Keratinocyte (primary cell): Measurements from ENCODE around the gene STRBP. TPM values are rescaled to one million over a fixed set of nuclear protein-coding genes. Genes with fewer than 3 reads are reported as not detected.

ENCODE experiments used
- DNase-seq: peaks from one replicate; pipeline ENCODE4 v3.0.0-alpha.2; 2011; ENCODE audit warnings: low read depth, missing footprints, low spot score
- FAIRE-seq: peaks from 2 replicates; lab custom pipeline; 2011; peaks lifted over from hg19 to GRCh38; lab: Jason Lieb, UNC
- H2AFZ ChIP-seq: 2 replicates; pipeline ENCODE4 v1.6.0; 2012; ENCODE audit warnings: low read length, control low read depth, inconsistent platforms; ENCODE audit not compliant: control insufficient read depth
- H3K27ac ChIP-seq: 2 replicates; pipeline ENCODE4 v1.5.1; 2011; ENCODE audit warnings: low read length; ENCODE audit not compliant: control insufficient read depth, insufficient read depth
- H3K27me3 ChIP-seq: 3 replicates; pipeline ENCODE4 v1.6.0; 2011; ENCODE audit warnings: low read length; ENCODE audit not compliant: control insufficient read depth, insufficient read depth; ENCODE audit errors: extremely low read depth
- H3K36me3 ChIP-seq, 2 experiments: 2 replicates in 1 of 2; 3 replicates in 1 of 2; pipeline ENCODE4 v1.5.1; 2011; ENCODE audit warnings: low read length in 2 of 2, mild to moderate bottlenecking in 1 of 2; ENCODE audit not compliant: control insufficient read depth in 2 of 2, insufficient read depth in 2 of 2; ENCODE audit errors: extremely low read depth in 1 of 2
- H3K4me1 ChIP-seq: 3 replicates; pipeline ENCODE4 v1.5.1; 2011; ENCODE audit warnings: low read length; ENCODE audit not compliant: control insufficient read depth, insufficient read depth; ENCODE audit errors: extremely low read depth
- H3K4me2 ChIP-seq: 3 replicates; pipeline ENCODE4 v1.6.0; 2011; ENCODE audit warnings: low read depth, low read length; ENCODE audit not compliant: control insufficient read depth, insufficient read depth; ENCODE audit errors: extremely low read depth
- H3K4me3 ChIP-seq, 3 experiments: fragments of 200-600 bp in 1 of 3; sonication (generic) in 1 of 3; 2 replicates in 2 of 3; 3 replicates in 1 of 3; pipeline ENCODE4 v1.5.1; 2011 to 2016; ENCODE audit warnings: low read length in 3 of 3, mild to moderate bottlenecking in 3 of 3, control low read depth in 2 of 3, inconsistent platforms in 1 of 3, low read depth in 1 of 3, mixed read lengths in 1 of 3, mixed run types in 1 of 3, moderate library complexity in 1 of 3; ENCODE audit not compliant: control insufficient read depth in 2 of 3, insufficient read depth in 2 of 3; ENCODE audit errors: extremely low read depth in 1 of 3
- H3K79me2 ChIP-seq: 2 replicates; pipeline ENCODE4 v1.6.0; 2012; ENCODE audit warnings: low read length; ENCODE audit not compliant: control insufficient read depth, insufficient read depth
- H3K9ac ChIP-seq: 3 replicates; pipeline ENCODE4 v1.6.0; 2011; ENCODE audit warnings: low read length; ENCODE audit not compliant: control insufficient read depth, insufficient read depth; ENCODE audit errors: extremely low read depth
- H3K9me1 ChIP-seq: 3 replicates; pipeline ENCODE4 v1.6.0; 2011; ENCODE audit warnings: low read length; ENCODE audit not compliant: control insufficient read depth, insufficient read depth; ENCODE audit errors: extremely low read depth
- H3K9me3 ChIP-seq: 2 replicates; pipeline ENCODE4 v1.5.1; 2012; ENCODE audit warnings: low read depth, low read length; ENCODE audit not compliant: control insufficient read depth
- H4K20me1 ChIP-seq: 3 replicates; pipeline ENCODE4 v1.6.0; 2011; ENCODE audit warnings: low read length; ENCODE audit not compliant: control insufficient read depth, insufficient read depth; ENCODE audit errors: extremely low read depth
- EZH2 ChIP-seq: IDR thresholded peaks from one replicate; pipeline ENCODE4 v1.6.1; 2012; ENCODE audit warnings: inconsistent platforms, mild to moderate bottlenecking, low read length, moderate library complexity
- dilution Hi-C: fragments of 300-500 bp; cut with MboI; formaldehyde crosslinking; loops from one replicate; pipeline ENCODE4 v1.7.0; 2020; ENCODE audit warnings: low sequenced_read_pairs; ENCODE audit not compliant: extremely low pct_ligation_motif_present
- polyA plus RNA-seq, 5 experiments: library from polyadenylated mRNA; depleted of rRNA in 3 of 5; stranded (reverse) in 3 of 5; stranded (forward) in 1 of 5; unstranded in 1 of 5; fragments of >200 nt; gene quantifications; 1 replicate in 1 of 5; 2 replicates in 3 of 5; 3 replicates in 1 of 5; pipeline versions ENCODE4 v1.2.1 to v1.2.3, GENCODE V29; 2011 to 2012; ENCODE audit warnings: missing spikeins in 2 of 5, low read depth in 1 of 5, low replicate concordance in 1 of 5
- TF ChIP-seq, protein P1 (sequence below), 3 experiments: IDR thresholded peaks in 1 of 3; conservative IDR thresholded peaks in 1 of 3; optimal IDR thresholded peaks in 1 of 3; 2 replicates in 2 of 3; 3 replicates in 1 of 3; pipeline versions ENCODE3 to v1.5.1; 2011; ENCODE audit warnings: low read length in 3 of 3, mild to moderate bottlenecking in 3 of 3, moderate library complexity in 2 of 3, control low read depth in 1 of 3, inconsistent platforms in 1 of 3; ENCODE audit not compliant: insufficient read depth in 2 of 3; ENCODE audit errors: extremely low read depth in 1 of 3

STRBP gene
- polyA plus RNA-seq, 1 donor (not counting 4 experiments of a cell fraction or from before 2014, with no cell fraction given), result 11.3 TPM

DNA sequence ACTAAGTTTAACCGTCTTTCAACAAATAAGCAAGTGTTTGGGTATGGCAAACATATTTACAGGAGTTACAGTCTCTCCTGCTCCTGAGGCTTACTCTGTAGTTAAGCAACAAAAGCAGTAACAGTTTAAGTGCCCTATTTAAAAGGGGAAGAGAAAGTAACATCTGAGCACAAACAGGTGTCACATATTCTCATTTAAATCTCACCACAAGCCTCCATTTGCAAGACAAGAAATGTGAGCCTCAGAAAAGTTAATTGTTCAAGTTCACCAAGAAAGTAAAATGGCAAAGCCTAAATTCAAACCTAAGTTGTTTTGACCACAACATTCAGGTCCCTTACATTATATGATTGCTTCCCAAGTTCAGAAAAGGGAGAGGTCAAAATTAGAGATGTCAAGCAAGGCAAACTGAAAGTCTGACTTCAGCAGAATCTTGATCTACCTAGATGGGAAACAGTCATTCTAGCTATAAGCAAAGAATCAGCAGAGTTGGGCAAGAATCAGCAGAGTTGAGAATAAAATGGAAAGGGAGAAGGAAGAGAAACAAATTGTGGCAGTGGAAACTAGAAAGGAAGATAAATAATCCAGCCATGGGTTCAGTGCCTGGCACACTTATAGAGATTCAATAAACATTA lies 93.4 kb downstream of the STRBP start:
- Histone ChIP-seq H2AFZ (no peak overlapping the region), H3K4me1 (peaks cover 6% of the 10 kb centered on the region), H3K27ac (no peak overlapping the region), H3K4me3 (no peak overlapping the region), H3K36me3 (no peaks in the 10 kb centered on the region), H3K9me1 (no peaks in the 10 kb centered on the region), H3K27me3 (no peaks in the 10 kb centered on the region), H3K9me3 (no peaks in the 10 kb centered on the region), H3K9ac (no peak overlapping the region), H3K4me2 (no peak overlapping the region), H4K20me1 (no peaks in the 10 kb centered on the region), H3K79me2 (no peaks in the 10 kb centered on the region)
- dilution Hi-C loops, result no loop called here
- no peak for TF ChIP-seq EZH2
- TF ChIP-seq, protein P1, sequence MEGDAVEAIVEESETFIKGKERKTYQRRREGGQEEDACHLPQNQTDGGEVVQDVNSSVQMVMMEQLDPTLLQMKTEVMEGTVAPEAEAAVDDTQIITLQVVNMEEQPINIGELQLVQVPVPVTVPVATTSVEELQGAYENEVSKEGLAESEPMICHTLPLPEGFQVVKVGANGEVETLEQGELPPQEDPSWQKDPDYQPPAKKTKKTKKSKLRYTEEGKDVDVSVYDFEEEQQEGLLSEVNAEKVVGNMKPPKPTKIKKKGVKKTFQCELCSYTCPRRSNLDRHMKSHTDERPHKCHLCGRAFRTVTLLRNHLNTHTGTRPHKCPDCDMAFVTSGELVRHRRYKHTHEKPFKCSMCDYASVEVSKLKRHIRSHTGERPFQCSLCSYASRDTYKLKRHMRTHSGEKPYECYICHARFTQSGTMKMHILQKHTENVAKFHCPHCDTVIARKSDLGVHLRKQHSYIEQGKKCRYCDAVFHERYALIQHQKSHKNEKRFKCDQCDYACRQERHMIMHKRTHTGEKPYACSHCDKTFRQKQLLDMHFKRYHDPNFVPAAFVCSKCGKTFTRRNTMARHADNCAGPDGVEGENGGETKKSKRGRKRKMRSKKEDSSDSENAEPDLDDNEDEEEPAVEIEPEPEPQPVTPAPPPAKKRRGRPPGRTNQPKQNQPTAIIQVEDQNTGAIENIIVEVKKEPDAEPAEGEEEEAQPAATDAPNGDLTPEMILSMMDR (optimal IDR thresholded peaks at IDR 0.05 in 1 of 3, IDR thresholded peaks at IDR 0.05 in 1 of 3, conservative IDR thresholded peaks at IDR 0.05 in 1 of 3; ENCODE audit: extremely low read depth in 1 of 3, insufficient read depth in 2 of 3, low read length in 3 of 3), result no peak
- FAIRE-seq (no peak), DNase-seq (no peak)

DNA sequence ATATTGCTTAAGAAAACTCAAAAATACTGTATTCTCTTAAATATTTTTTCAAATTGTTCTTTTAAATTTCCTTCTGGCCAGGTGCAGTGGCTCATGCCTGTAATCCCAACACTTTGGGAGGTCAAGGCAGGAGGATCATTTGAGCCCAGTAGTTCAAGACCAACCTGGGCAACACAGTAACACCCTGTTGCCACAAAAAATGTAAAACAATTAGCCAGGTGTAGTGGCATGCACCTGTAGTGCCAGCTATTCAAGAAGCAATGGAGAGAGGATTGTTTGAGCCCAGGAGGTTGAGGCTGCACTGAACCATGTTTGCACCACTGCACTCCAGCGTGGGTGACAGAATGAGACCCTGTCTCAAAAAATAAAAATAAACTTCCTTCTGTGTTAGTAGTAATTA lies 94.3 kb downstream of the STRBP start:
- no peaks in the 10 kb centered on the region for H3K9me3 ChIP-seq
- no peaks in the 10 kb centered on the region for H3K27me3 ChIP-seq
- no peaks in the 10 kb centered on the region for H3K9me1 ChIP-seq
- peaks cover 6% of the 10 kb centered on the region for H3K4me1 ChIP-seq
- H4K20me1 ChIP-seq, result no peaks in the 10 kb centered on the region
- no peak for FAIRE-seq
- H3K4me3 ChIP-seq, result no peak overlapping the region
- no peaks in the 10 kb centered on the region for H3K36me3 ChIP-seq
- DNase-seq, result no peak
- no peak overlapping the region for H2AFZ ChIP-seq
- dilution Hi-C loops, result no loop called here
- H3K79me2 ChIP-seq, result no peaks in the 10 kb centered on the region
- no peak overlapping the region for H3K9ac ChIP-seq
- TF ChIP-seq, protein P1 (optimal IDR thresholded peaks at IDR 0.05 in 1 of 3, IDR thresholded peaks at IDR 0.05 in 1 of 3, conservative IDR thresholded peaks at IDR 0.05 in 1 of 3; ENCODE audit: extremely low read depth in 1 of 3, insufficient read depth in 2 of 3, low read length in 3 of 3), result no peak
- TF ChIP-seq EZH2, result no peak
- no peak overlapping the region for H3K27ac ChIP-seq
- H3K4me2 ChIP-seq, result no peak overlapping the region
